DND-41 (cell line): ENCODE results near the gene ZNF138.

Experiments used
- CTCF ChIP-seq: IDR thresholded peaks from 2 replicates; pipeline ENCODE4 v1.5.1; 2012; ENCODE audit warnings: borderline replicate concordance, low read length, moderate library complexity, mild to moderate bottlenecking; ENCODE audit not compliant: poor library complexity, severe bottlenecking; ENCODE audit errors: extremely low read depth
- EZH2 ChIP-seq: IDR thresholded peaks from 3 replicates; pipeline ENCODE4 v1.6.1; 2012; ENCODE audit warnings: borderline replicate concordance, low read depth, mild to moderate bottlenecking, moderate library complexity, low read length, inconsistent platforms; ENCODE audit not compliant: severe bottlenecking

- TF ChIP-seq CTCF (no peak), EZH2 (no peak)
Observed at GRCh38 chr7:64873517-64873916, 79.3 kb downstream of the ZNF138 start.
